Measurements from ENCODE around the gene URM1. TPM values are rescaled to one million over a fixed set of nuclear protein-coding genes. Genes with fewer than 3 reads are reported as not detected.
"Not testable (repeated sequence)": the region's sequence is repeated elsewhere in the genome, so short reads cannot be mapped to it uniquely, and the experiment has no call there.

The URM1 gene
- total RNA-seq, 4 donors from 2014 or later = 24.7 to 37.5 (median 27.9) TPM

- Histone ChIP-seq H3K36me3 (peaks cover 0 to 4% (median 0%) of the 10 kb centered on the region in 4 donors), H3K4me3 (no peak overlapping the region), H3K27me3 (no peaks in the 10 kb centered on the region), H3K27ac (no peak overlapping the region), H3K4me1 (peaks cover 0 to 6% (median 3%) of the 10 kb centered on the region in 4 donors), H3K9me3 (no peaks in the 10 kb centered on the region)
- intact Hi-C loops (cut with DNase I; ENCODE audit: low total_unique reads) = loop anchor here (1.0 to 5.0 kb wide), 2 partner anchors 19 to 1591 kb away; no protein-coding TSS in a partner anchor
- in situ Hi-C loops (cut with MboI; ENCODE audit: low pct_ligation_motif_present in 1 of 4, low pct_unique_long_range_greater_than_20kb in 1 of 4, low sequenced_read_pairs in 3 of 4) = no loop called here
- 79% methylated on average over 11 of the region's 11 CpGs; no CpG with 5 or more reads in 1 of the 2 donors for WGBS, 2 donors (ENCODE audit: low coverage in 1 of 2)
- no peak for DNase-seq
- TF ChIP-seq POLR2AphosphoS5 (IDR thresholded peaks at IDR 0.05) (no peak), POLR2A (IDR thresholded peaks at IDR 0.05) (no peak), CTCF (IDR thresholded peaks at IDR 0.05) (no peak), EP300 (IDR thresholded peaks at IDR 0.05; ENCODE audit: low read depth) (no peak)
Observed at GRCh38 chr9:128333451-128333869, 37.7 kb upstream of the URM1 start.

GRCh38 chr9:128335161-128335560 lies 36.0 kb upstream of the URM1 start:
- H3K27me3 ChIP-seq = no peaks in the 10 kb centered on the region
- H3K4me1 ChIP-seq = peaks cover 0 to 6% (median 5%) of the 10 kb centered on the region in 4 donors
- H3K9me3 ChIP-seq = no peaks in the 10 kb centered on the region
- no peak for TF ChIP-seq POLR2AphosphoS5 (IDR thresholded peaks at IDR 0.05)
- no peak for TF ChIP-seq EP300 (IDR thresholded peaks at IDR 0.05; ENCODE audit: low read depth)
- no peak for TF ChIP-seq CTCF (IDR thresholded peaks at IDR 0.05)
- no peak for TF ChIP-seq POLR2A (IDR thresholded peaks at IDR 0.05)
- DNase-seq = no peak
- no peak overlapping the region for H3K4me3 ChIP-seq
- H3K36me3 ChIP-seq = peaks cover 0 to 4% (median 0%) of the 10 kb centered on the region in 4 donors
- intact Hi-C loops (cut with DNase I; ENCODE audit: low total_unique reads) = no loop called here
- 80 to 86% methylated on average over 2 to 7 of the region's 7 CpGs for WGBS, 2 donors (ENCODE audit: low coverage in 1 of 2)
- in situ Hi-C loops (cut with MboI; ENCODE audit: low pct_ligation_motif_present in 1 of 4, low pct_unique_long_range_greater_than_20kb in 1 of 4, low sequenced_read_pairs in 3 of 4) = no loop called here
- H3K27ac ChIP-seq = no peak overlapping the region

- WGBS, 2 donors (ENCODE audit: low coverage in 1 of 2) = 86% methylated on average over 2 of the region's 2 CpGs; no CpG with 5 or more reads in 1 of the 2 donors
- Histone ChIP-seq H3K36me3 (peaks cover 0 to 4% (median 0%) of the 10 kb centered on the region in 4 donors), H3K4me3 (no peak overlapping the region), H3K27ac (no peak overlapping the region), H3K4me1 (peaks cover under 1 to 9% (median 6%) of the 10 kb centered on the region in 4 donors), H3K27me3 (no peaks in the 10 kb centered on the region), H3K9me3 (no peaks in the 10 kb centered on the region)
- no peak for DNase-seq
- in situ Hi-C loops (cut with MboI; ENCODE audit: low pct_ligation_motif_present in 1 of 4, low pct_unique_long_range_greater_than_20kb in 1 of 4, low sequenced_read_pairs in 3 of 4) = no loop called here
- intact Hi-C loops (cut with DNase I; ENCODE audit: low total_unique reads) = no loop called here
- TF ChIP-seq EP300 (IDR thresholded peaks at IDR 0.05; ENCODE audit: low read depth) (no peak), CTCF (IDR thresholded peaks at IDR 0.05) (no peak), POLR2A (IDR thresholded peaks at IDR 0.05) (no peak), POLR2AphosphoS5 (IDR thresholded peaks at IDR 0.05) (no peak)
Observed at GRCh38 chr9:128335914-128336313, 35.3 kb upstream of the URM1 start.

GRCh38 chr9:128337936-128338335 lies 33.2 kb upstream of the URM1 start:
- 87 to 96% methylated on average over 3 to 7 of the region's 7 CpGs for WGBS, 2 donors (ENCODE audit: low coverage in 1 of 2)
- Histone ChIP-seq H3K27me3 (no peaks in the 10 kb centered on the region), H3K36me3 (peaks cover 0 to 4% (median 0%) of the 10 kb centered on the region in 4 donors), H3K4me1 (peaks cover 8 to 18% (median 14%) of the 10 kb centered on the region in 4 donors), H3K4me3 (no peak overlapping the region), H3K9me3 (no peaks in the 10 kb centered on the region), H3K27ac (no peak overlapping the region)
- DNase-seq = no peak
- intact Hi-C loops (cut with DNase I; ENCODE audit: low total_unique reads) = no loop called here
- TF ChIP-seq EP300 (IDR thresholded peaks at IDR 0.05; ENCODE audit: low read depth) = no peak
- no peak for TF ChIP-seq CTCF (IDR thresholded peaks at IDR 0.05)
- no peak for TF ChIP-seq POLR2A (IDR thresholded peaks at IDR 0.05)
- TF ChIP-seq POLR2AphosphoS5 (IDR thresholded peaks at IDR 0.05) = no peak
- in situ Hi-C loops (cut with MboI; ENCODE audit: low pct_ligation_motif_present in 1 of 4, low pct_unique_long_range_greater_than_20kb in 1 of 4, low sequenced_read_pairs in 3 of 4) = no loop called here

GRCh38 chr9:128338852-128339614 lies 32.1 kb upstream of the URM1 start:
- H3K4me3 ChIP-seq; DNase-seq; H3K36me3 ChIP-seq; H3K27me3 ChIP-seq; in situ Hi-C loops (cut with MboI; ENCODE audit: low pct_ligation_motif_present in 1 of 4, low pct_unique_long_range_greater_than_20kb in 1 of 4, low sequenced_read_pairs in 3 of 4); H3K9me3 ChIP-seq; intact Hi-C loops (cut with DNase I; ENCODE audit: low total_unique reads): not testable (repeated sequence)
- 92 to 94% methylated on average over 13 to 15 of the region's 15 CpGs for WGBS, 2 donors (ENCODE audit: low coverage in 1 of 2)
- Histone ChIP-seq H3K27ac (peak overlapping the region; percentile 85 to 93 (median 90)), H3K4me1 (peaks cover 8 to 18% (median 14%) of the 10 kb centered on the region in 4 donors)

Measured in transverse colon (tissue), 4 donors.